Fibroblast of lung (primary cell): ENCODE measurements around the gene KIAA1755.

ENCODE experiments used
- EZH2 ChIP-seq: IDR thresholded peaks from 2 replicates; pipeline ENCODE4 v1.5.1; 2012; ENCODE audit warnings: low read length, control low read depth, mild to moderate bottlenecking; ENCODE audit errors: missing control alignments
- TF ChIP-seq, protein P1 (sequence below), 2 donors: IDR thresholded peaks in 1 of 2; conservative IDR thresholded peaks in 1 of 2; 1 replicate in 1 of 2; 2 replicates in 1 of 2; pipeline ENCODE4 v1.5.1; 2011 to 2012; ENCODE audit warnings: low read length in 2 of 2, control low read depth in 1 of 2, inconsistent platforms in 1 of 2, low read depth in 1 of 2, mild to moderate bottlenecking in 1 of 2

DNA sequence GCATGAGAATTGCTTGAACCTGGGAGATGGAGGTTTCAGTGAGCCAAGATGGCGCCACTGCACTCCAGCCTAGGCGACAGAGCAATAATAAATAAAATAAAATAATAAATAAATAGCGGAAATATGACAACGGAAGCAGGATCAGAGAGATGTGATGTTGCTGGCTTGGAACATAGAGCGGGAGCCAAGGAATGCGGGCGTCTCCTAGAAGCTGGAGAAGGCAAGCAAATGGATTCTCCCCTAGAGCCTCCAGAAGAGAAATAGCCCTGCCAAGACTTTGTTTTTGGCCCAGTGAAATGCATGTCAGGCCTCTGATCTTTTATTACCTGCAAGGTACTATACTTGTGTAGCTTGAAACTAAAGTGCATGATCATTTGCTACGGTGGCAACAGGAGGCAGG is 12.4 kb downstream of the KIAA1755 start:
- TF ChIP-seq EZH2, result no peak
- TF ChIP-seq, protein P1, sequence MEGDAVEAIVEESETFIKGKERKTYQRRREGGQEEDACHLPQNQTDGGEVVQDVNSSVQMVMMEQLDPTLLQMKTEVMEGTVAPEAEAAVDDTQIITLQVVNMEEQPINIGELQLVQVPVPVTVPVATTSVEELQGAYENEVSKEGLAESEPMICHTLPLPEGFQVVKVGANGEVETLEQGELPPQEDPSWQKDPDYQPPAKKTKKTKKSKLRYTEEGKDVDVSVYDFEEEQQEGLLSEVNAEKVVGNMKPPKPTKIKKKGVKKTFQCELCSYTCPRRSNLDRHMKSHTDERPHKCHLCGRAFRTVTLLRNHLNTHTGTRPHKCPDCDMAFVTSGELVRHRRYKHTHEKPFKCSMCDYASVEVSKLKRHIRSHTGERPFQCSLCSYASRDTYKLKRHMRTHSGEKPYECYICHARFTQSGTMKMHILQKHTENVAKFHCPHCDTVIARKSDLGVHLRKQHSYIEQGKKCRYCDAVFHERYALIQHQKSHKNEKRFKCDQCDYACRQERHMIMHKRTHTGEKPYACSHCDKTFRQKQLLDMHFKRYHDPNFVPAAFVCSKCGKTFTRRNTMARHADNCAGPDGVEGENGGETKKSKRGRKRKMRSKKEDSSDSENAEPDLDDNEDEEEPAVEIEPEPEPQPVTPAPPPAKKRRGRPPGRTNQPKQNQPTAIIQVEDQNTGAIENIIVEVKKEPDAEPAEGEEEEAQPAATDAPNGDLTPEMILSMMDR (conservative IDR thresholded peaks at IDR 0.05 in 1 of 2, IDR thresholded peaks at IDR 0.05 in 1 of 2; ENCODE audit: low read depth in 1 of 2, low read length in 2 of 2), result no peak
